IPS-18c (cell line): ENCODE data around the gene PDHB.
"Not testable (repeated sequence)": the region's sequence is repeated elsewhere in the genome, so short reads cannot be mapped to it uniquely, and the experiment has no call there.

Experiments used
- H3K4me3 ChIP-seq: 2 replicates; pipeline ENCODE4 v1.7.0; 2013; ENCODE audit warnings: low read depth, mild to moderate bottlenecking, low read length, moderate library complexity; ENCODE audit not compliant: insufficient read depth
- H3K9me3 ChIP-seq: one replicate; pipeline ENCODE4 v1.6.1; 2013; ENCODE audit warnings: mild to moderate bottlenecking, low read length, moderate library complexity; ENCODE audit not compliant: control insufficient read depth, insufficient read depth

Gene PDHB

GRCh38 chr3:58452176-58452575, 18.5 kb upstream of the PDHB start:
- H3K4me3 ChIP-seq: no peak overlapping the region
- peaks cover 3% of the 10 kb centered on the region for H3K9me3 ChIP-seq

GRCh38 chr3:58441514-58442450, 8.2 kb upstream of the PDHB start:
- Histone ChIP-seq H3K9me3 (no peaks in the 10 kb centered on the region), H3K4me3 (no peak overlapping the region)

- not testable (repeated sequence) for H3K9me3 ChIP-seq, H3K4me3 ChIP-seq
Measured at GRCh38 chr3:58440996-58441355, 7.3 kb upstream of the PDHB start.

- H3K4me3 ChIP-seq, H3K9me3 ChIP-seq: not testable (repeated sequence)
Measured at GRCh38 chr3:58437276-58437675, 3.6 kb upstream of the PDHB start.

GRCh38 chr3:58434990-58435389, 1.4 kb upstream of the PDHB start:
- Histone ChIP-seq H3K9me3 (no peaks in the 10 kb centered on the region), H3K4me3 (no peak overlapping the region)

- H3K4me3 ChIP-seq: no peak overlapping the region
- no peaks in the 10 kb centered on the region for H3K9me3 ChIP-seq
Measured at GRCh38 chr3:58434511-58434910, 879 bp upstream of the PDHB start.

- 0 out of 2 replicates have a peak overlapping the region, but pooled peaks have one; percentile 16 for H3K4me3 ChIP-seq
- H3K9me3 ChIP-seq: no peaks in the 10 kb centered on the region
Measured at GRCh38 chr3:58434168-58434504, 504 bp upstream of the PDHB start.

GRCh38 chr3:58432905-58433304, 727 bp downstream of the PDHB start:
- peak overlapping the region; percentile 96 for H3K4me3 ChIP-seq
- no peaks in the 10 kb centered on the region for H3K9me3 ChIP-seq

- no peak overlapping the region for H3K4me3 ChIP-seq
- H3K9me3 ChIP-seq: no peaks in the 10 kb centered on the region
Measured at GRCh38 chr3:58429657-58430056, 4.0 kb downstream of the PDHB start.

GRCh38 chr3:58427661-58428361, 5.8 kb downstream of the PDHB start:
- Histone ChIP-seq H3K4me3 (no peak overlapping the region), H3K9me3 (no peaks in the 10 kb centered on the region)

GRCh38 chr3:58425782-58426181, 7.8 kb downstream of the PDHB start:
- Histone ChIP-seq H3K9me3 (no peaks in the 10 kb centered on the region), H3K4me3 (no peak overlapping the region)

GRCh38 chr3:58424613-58425012, 9.0 kb downstream of the PDHB start:
- H3K4me3 ChIP-seq: no peak overlapping the region
- H3K9me3 ChIP-seq: no peaks in the 10 kb centered on the region

- Histone ChIP-seq H3K4me3 (no peak overlapping the region), H3K9me3 (no peaks in the 10 kb centered on the region)
Measured at GRCh38 chr3:58422756-58423325, 10.8 kb downstream of the PDHB start.

GRCh38 chr3:58421004-58421403, 12.6 kb downstream of the PDHB start:
- no peaks in the 10 kb centered on the region for H3K9me3 ChIP-seq
- H3K4me3 ChIP-seq: no peak overlapping the region

GRCh38 chr3:58419780-58420507, 13.7 kb downstream of the PDHB start:
- Histone ChIP-seq H3K9me3 (no peaks in the 10 kb centered on the region), H3K4me3 (no peak overlapping the region)

- no peak overlapping the region for H3K4me3 ChIP-seq
- H3K9me3 ChIP-seq: no peaks in the 10 kb centered on the region
Measured at GRCh38 chr3:58418227-58418626, 15.4 kb downstream of the PDHB start.

GRCh38 chr3:58417075-58417474, 16.6 kb downstream of the PDHB start:
- no peaks in the 10 kb centered on the region for H3K9me3 ChIP-seq
- H3K4me3 ChIP-seq: no peak overlapping the region
